K562 (cell line): ENCODE data around the gene INPP5D. TPM values are rescaled to one million over a fixed set of nuclear protein-coding genes. Genes with fewer than 3 reads are reported as not detected.

ENCODE experiments used
- ATAC-seq: fragments of 200-7000 bp; cut with Tn5 transposase; 3 replicates; pipeline ENCODE4 v1.9.1; 2020; ENCODE audit warnings: moderate library complexity
- BruUV-seq: library from RNA; stranded (reverse); fragments of 400-500 nt; replicated peaks from 2 replicates; lab custom pipeline; 2021; lab: Mats Ljungman, UMichigan
- CTCF ChIA-PET: fragments of 300-600 bp; formaldehyde crosslinking; extraction: SDS; loops from one replicate; lab custom pipeline; 2021; ENCODE audit warnings: low intra/inter-chr PET ratio; lab: Yijun Ruan, JAX
- POLR2A ChIA-PET: fragments of 300-600, 350-650 bp; sonication (Branson Sonifier 250); formaldehyde crosslinking; extraction: SDS; loops from one replicate; lab custom pipeline; 2021; ENCODE audit warnings: antibody characterized with exemption, inconsistent platforms; lab: Yijun Ruan, JAX
- DNase-seq, 4 experiments: peaks; one replicate each; pipeline versions ENCODE4 v3.0.0 to v3.0.0-alpha.2; 2011 to 2018; ENCODE audit warnings: low spot score in 3 of 4, mixed read lengths in 3 of 4; ENCODE audit errors: extremely low read depth in 1 of 4
- FAIRE-seq: peaks from 2 replicates; lab custom pipeline; 2011; peaks lifted over from hg19 to GRCh38; lab: Jason Lieb, UNC
- H2AFZ ChIP-seq: 2 replicates; pipeline ENCODE4 v1.6.0; 2011; ENCODE audit warnings: low read depth, low read length, control low read depth, inconsistent platforms
- H3K27ac ChIP-seq: fragments of 200-600 bp; 3 replicates; pipeline ENCODE4 v1.8.0; 2011; ENCODE audit warnings: low read depth, mild to moderate bottlenecking, control low read depth, inconsistent platforms, low read length, moderate library complexity, mixed read lengths; ENCODE audit errors: extremely low read depth
- H3K27me3 ChIP-seq, 2 experiments: fragments of 300-600 bp in 1 of 2; 2 replicates in 1 of 2; 3 replicates in 1 of 2; pipeline versions ENCODE4 v1.6.0 to v1.8.0; 2011; ENCODE audit warnings: inconsistent platforms in 2 of 2, low read length in 2 of 2, mild to moderate bottlenecking in 1 of 2, mixed read lengths in 1 of 2, moderate library complexity in 1 of 2; ENCODE audit not compliant: control insufficient read depth in 2 of 2, insufficient read depth in 2 of 2
- H3K36me3 ChIP-seq: fragments of 300-600 bp; 3 replicates; pipeline ENCODE4 v1.8.0; 2011; ENCODE audit warnings: mild to moderate bottlenecking, low read length, inconsistent platforms; ENCODE audit not compliant: control insufficient read depth, insufficient read depth
- H3K4me1 ChIP-seq, 2 experiments: fragments of 200-600 bp in 1 of 2; replicated peaks in 1 of 2; 2 replicates in 1 of 2; 3 replicates in 1 of 2; pipeline versions ENCODE4 v1.5.1 to v1.8.0; 2011; ENCODE audit warnings: inconsistent platforms in 2 of 2, low read length in 2 of 2, mild to moderate bottlenecking in 1 of 2, mixed read lengths in 1 of 2, moderate library complexity in 1 of 2; ENCODE audit not compliant: control insufficient read depth in 2 of 2, insufficient read depth in 2 of 2
- H3K4me2 ChIP-seq: 2 replicates; pipeline ENCODE4 v1.6.1; 2011; ENCODE audit warnings: low read length, control low read depth, inconsistent platforms, mixed read lengths; ENCODE audit not compliant: insufficient read depth
- H3K4me3 ChIP-seq: fragments of 200-600 bp; sonication (generic), shearing (Covaris generic); 2 replicates; pipeline ENCODE4 v1.5.1; 2016; ENCODE audit warnings: control low read depth, inconsistent platforms
- H3K79me2 ChIP-seq: fragments of 200-600 bp; 3 replicates; pipeline ENCODE4 v1.8.0; 2011; ENCODE audit warnings: low read length, inconsistent platforms; ENCODE audit not compliant: control insufficient read depth, insufficient read depth
- H3K9ac ChIP-seq, 2 experiments: 2 replicates each; pipeline versions ENCODE4 v1.6.0 to v1.6.1; 2011; ENCODE audit warnings: low read depth in 2 of 2, low read length in 2 of 2, control low read depth in 1 of 2, inconsistent platforms in 1 of 2, mild to moderate bottlenecking in 1 of 2, mixed read lengths in 1 of 2; ENCODE audit not compliant: insufficient read depth in 1 of 2
- H3K9me1 ChIP-seq: one replicate; pipeline ENCODE4 v1.6.0; 2011; ENCODE audit warnings: inconsistent platforms, mild to moderate bottlenecking, low read length, moderate library complexity; ENCODE audit not compliant: control insufficient read depth, insufficient read depth
- H3K9me3 ChIP-seq: replicated peaks from 2 replicates; pipeline ENCODE4 v1.5.1; 2011; ENCODE audit warnings: low read depth, low read length, inconsistent platforms; ENCODE audit not compliant: control insufficient read depth, insufficient read depth
- H4K20me1 ChIP-seq: replicated peaks from 2 replicates; pipeline ENCODE4 v1.6.1; 2011; ENCODE audit warnings: low read length, inconsistent platforms, mixed read lengths; ENCODE audit not compliant: control insufficient read depth, insufficient read depth
- ELF2 ChIP-seq: fragments of 250-450 bp; sonication (Bioruptor Pico); IDR thresholded peaks from 2 replicates; pipeline ENCODE4 v1.5.0; 2021; ENCODE audit warnings: mild to moderate bottlenecking
- FOXP1 ChIP-seq: sonication (generic); formaldehyde crosslinking; IDR thresholded peaks from 2 replicates; pipeline ENCODE4 v1.8.0; 2022; ENCODE audit warnings: mild to moderate bottlenecking, missing genetic modification reagents
- FUS ChIP-seq: fragments of 200-400 bp; formaldehyde crosslinking; optimal IDR thresholded peaks from 2 replicates; pipeline ENCODE3; 2017; ENCODE audit warnings: low read depth, low read length
- POLR3G ChIP-seq: IDR thresholded peaks from 2 replicates; pipeline ENCODE4 v1.6.1; 2011; ENCODE audit not compliant: insufficient read length, insufficient replicate concordance; ENCODE audit errors: extremely low read depth
- SIN3A ChIP-seq, 2 experiments: fragments of 150-350 bp in 1 of 2; IDR thresholded peaks; 2 replicates each; pipeline ENCODE4 v1.6.1; 2011 to 2016; ENCODE audit warnings: borderline replicate concordance in 2 of 2, low read depth in 2 of 2, low read length in 2 of 2, mild to moderate bottlenecking in 2 of 2, moderate library complexity in 2 of 2; ENCODE audit not compliant: control insufficient read depth in 1 of 2
- TFAP4 ChIP-seq: sonication (generic); formaldehyde crosslinking; IDR thresholded peaks from 2 replicates; pipeline ENCODE4 v1.8.0; 2022; ENCODE audit warnings: missing genetic modification reagents, mild to moderate bottlenecking, moderate library complexity, borderline replicate concordance
- WGBS: fragments of 100-300 bp; shearing (Covaris generic); methylation state at CpG from one replicate; pipeline ENCODE4 v1.1.6; 2016; ENCODE audit warnings: low coverage, mixed read lengths; ENCODE audit not compliant: insufficient coverage; ENCODE audit errors: missing lambda C conversion rate; 5-methylcytosine and 5-hydroxymethylcytosine counted together
- in situ Hi-C: fragments of 300-500 bp; cut with MboI; formaldehyde crosslinking; loops from 4 replicates; pipeline ENCODE4 v1.15.0; 2018; ENCODE audit warnings: inconsistent platforms, mixed read lengths
- intact Hi-C: fragments of 100-400 bp; cut with micrococcal nuclease; formaldehyde crosslinking; loops from 2 replicates; pipeline ENCODE4 v1.14.2; 2022
- polyA plus RNA-seq, 8 experiments: library from polyadenylated mRNA; depleted of rRNA in 4 of 8; stranded (reverse) in 5 of 8; unstranded in 3 of 8; fragments of >200 nt; fragmentation: Nextera tagmentation in 2 of 8; fragmentation: Illumina TruSeq in 1 of 8; extraction: Ambion mirVana in 2 of 8; extraction: Trizol in 1 of 8; gene quantifications; 2 replicates each; pipeline versions ENCODE4 v1.2.1 to v1.2.3, GENCODE V29; 2011 to 2014; ENCODE audit warnings: inconsistent platforms in 1 of 8, missing spikeins in 1 of 8
- total RNA-seq, 7 experiments: library from RNA; depleted of rRNA in 6 of 7; stranded (reverse); fragments of >200 nt in 6 of 7; fragmentation: Illumina TruSeq in 2 of 7; extraction: Trizol in 2 of 7; gene quantifications; 2 replicates each; pipeline versions ENCODE4 v1.2.1 to v1.2.3, GENCODE V29; 2011 to 2021; ENCODE audit warnings: low replicate concordance in 1 of 7
- TF ChIP-seq, protein P1 (sequence below): sonication (generic); formaldehyde crosslinking; IDR thresholded peaks from 2 replicates; pipeline ENCODE4 v1.5.0; 2020; ENCODE audit warnings: missing genetic modification reagents
- TF ChIP-seq, protein P2 (sequence below): sonication (generic); formaldehyde crosslinking; IDR thresholded peaks from 2 replicates; pipeline ENCODE4 v1.8.1; 2023; ENCODE audit warnings: mild to moderate bottlenecking, missing genetic modification reagents
- TF ChIP-seq, protein P3 (sequence below): fragments of 450-650 bp; IDR thresholded peaks from 2 replicates; pipeline ENCODE4 v1.6.1; 2017; ENCODE audit warnings: antibody characterized with exemption

The INPP5D gene
- total and polyA plus RNA-seq, 9 of the 15 experiments (the other 6 are each of a cell fraction or from before 2014, with no cell fraction given) = 0.55 to 6.2 (median 2.2) TPM

GRCh38 chr2:233163486-233164103 lies 103.5 kb downstream of the INPP5D start:
- Histone ChIP-seq H3K79me2 (no peaks in the 10 kb centered on the region), H3K4me1 (peaks cover 18 to 26% of the 10 kb centered on the region in 2 experiments), H3K4me2 (no peak overlapping the region), H4K20me1 (no peaks in the 10 kb centered on the region), H3K4me3 (no peak overlapping the region), H3K36me3 (no peaks in the 10 kb centered on the region), H3K27me3 (no peaks in the 10 kb centered on the region), H3K9me3 (no peaks in the 10 kb centered on the region), H3K27ac (no peak overlapping the region), H3K9me1 (no peaks in the 10 kb centered on the region), H2AFZ (peak overlapping the region; percentile 50; the same call in 1 of the 2 replicates), H3K9ac (no peak overlapping the region)
- intact Hi-C loops (no loop called here), in situ Hi-C loops (no loop called here)
- ChIA-PET POLR2A (no interaction called here), CTCF (no interaction called here)
- ATAC-seq = no peak
- 86% methylated on average over 13 of the region's 18 CpGs for WGBS
- FAIRE-seq = no peak
- BruUV-seq = no TSS peak
- no peak for DNase-seq
- TF ChIP-seq FUS (no peak), SIN3A (IDR thresholded peaks at IDR 0.05; ENCODE audit: borderline replicate concordance in 2 of 2, control insufficient read depth in 1 of 2, low read depth in 2 of 2, low read length in 2 of 2) (no peak), POLR3G (no peak), TFAP4 (CRISPR knock-in tag) (no peak), ELF2 (CRISPR knock-in tag) (no peak), FOXP1 (no peak)
- TF ChIP-seq, protein P1, sequence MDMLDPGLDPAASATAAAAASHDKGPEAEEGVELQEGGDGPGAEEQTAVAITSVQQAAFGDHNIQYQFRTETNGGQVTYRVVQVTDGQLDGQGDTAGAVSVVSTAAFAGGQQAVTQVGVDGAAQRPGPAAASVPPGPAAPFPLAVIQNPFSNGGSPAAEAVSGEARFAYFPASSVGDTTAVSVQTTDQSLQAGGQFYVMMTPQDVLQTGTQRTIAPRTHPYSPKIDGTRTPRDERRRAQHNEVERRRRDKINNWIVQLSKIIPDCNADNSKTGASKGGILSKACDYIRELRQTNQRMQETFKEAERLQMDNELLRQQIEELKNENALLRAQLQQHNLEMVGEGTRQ (CRISPR knock-in tag) = no peak
- TF ChIP-seq, protein P2, sequence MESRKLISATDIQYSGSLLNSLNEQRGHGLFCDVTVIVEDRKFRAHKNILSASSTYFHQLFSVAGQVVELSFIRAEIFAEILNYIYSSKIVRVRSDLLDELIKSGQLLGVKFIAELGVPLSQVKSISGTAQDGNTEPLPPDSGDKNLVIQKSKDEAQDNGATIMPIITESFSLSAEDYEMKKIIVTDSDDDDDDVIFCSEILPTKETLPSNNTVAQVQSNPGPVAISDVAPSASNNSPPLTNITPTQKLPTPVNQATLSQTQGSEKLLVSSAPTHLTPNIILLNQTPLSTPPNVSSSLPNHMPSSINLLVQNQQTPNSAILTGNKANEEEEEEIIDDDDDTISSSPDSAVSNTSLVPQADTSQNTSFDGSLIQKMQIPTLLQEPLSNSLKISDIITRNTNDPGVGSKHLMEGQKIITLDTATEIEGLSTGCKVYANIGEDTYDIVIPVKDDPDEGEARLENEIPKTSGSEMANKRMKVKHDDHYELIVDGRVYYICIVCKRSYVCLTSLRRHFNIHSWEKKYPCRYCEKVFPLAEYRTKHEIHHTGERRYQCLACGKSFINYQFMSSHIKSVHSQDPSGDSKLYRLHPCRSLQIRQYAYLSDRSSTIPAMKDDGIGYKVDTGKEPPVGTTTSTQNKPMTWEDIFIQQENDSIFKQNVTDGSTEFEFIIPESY (CRISPR knock-in tag) = no peak
- TF ChIP-seq, protein P3, sequence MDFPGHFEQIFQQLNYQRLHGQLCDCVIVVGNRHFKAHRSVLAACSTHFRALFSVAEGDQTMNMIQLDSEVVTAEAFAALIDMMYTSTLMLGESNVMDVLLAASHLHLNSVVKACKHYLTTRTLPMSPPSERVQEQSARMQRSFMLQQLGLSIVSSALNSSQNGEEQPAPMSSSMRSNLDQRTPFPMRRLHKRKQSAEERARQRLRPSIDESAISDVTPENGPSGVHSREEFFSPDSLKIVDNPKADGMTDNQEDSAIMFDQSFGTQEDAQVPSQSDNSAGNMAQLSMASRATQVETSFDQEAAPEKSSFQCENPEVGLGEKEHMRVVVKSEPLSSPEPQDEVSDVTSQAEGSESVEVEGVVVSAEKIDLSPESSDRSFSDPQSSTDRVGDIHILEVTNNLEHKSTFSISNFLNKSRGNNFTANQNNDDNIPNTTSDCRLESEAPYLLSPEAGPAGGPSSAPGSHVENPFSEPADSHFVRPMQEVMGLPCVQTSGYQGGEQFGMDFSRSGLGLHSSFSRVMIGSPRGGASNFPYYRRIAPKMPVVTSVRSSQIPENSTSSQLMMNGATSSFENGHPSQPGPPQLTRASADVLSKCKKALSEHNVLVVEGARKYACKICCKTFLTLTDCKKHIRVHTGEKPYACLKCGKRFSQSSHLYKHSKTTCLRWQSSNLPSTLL = no peak
